GM13977 (cell line): ENCODE data around the gene GP1BB.
"Not testable (repeated sequence)": the region's sequence is repeated elsewhere in the genome, so short reads cannot be mapped to it uniquely, and the experiment has no call there.

ENCODE experiments used
- DNase-seq: peaks from one replicate; pipeline ENCODE4 v3.0.0; 2012; ENCODE audit warnings: low spot score
- CTCF ChIP-seq: IDR thresholded peaks from 2 replicates; pipeline ENCODE4 v1.5.1; 2012; ENCODE audit warnings: mild to moderate bottlenecking, control low read depth; ENCODE audit not compliant: insufficient read depth; ENCODE audit errors: extremely low read depth, missing control alignments
- in situ Hi-C: fragments of 300-500 bp; cut with MboI; formaldehyde crosslinking; loops from one replicate; pipeline ENCODE4 v1.12.0; 2022; ENCODE audit warnings: low sequenced_read_pairs, low pct_unique_long_range_greater_than_20kb, mixed read lengths, inconsistent platforms; ENCODE audit not compliant: unreplicated experiment

GP1BB gene

GRCh38 chr22:19694696-19695095, 28.6 kb upstream of the GP1BB start:
- in situ Hi-C loops, result no loop called here
- no peak for TF ChIP-seq CTCF
- DNase-seq, result no peak

GRCh38 chr22:19696504-19697276, 26.6 kb upstream of the GP1BB start:
- no peak for DNase-seq
- no peak for TF ChIP-seq CTCF
- in situ Hi-C loops, result no loop called here

- in situ Hi-C loops, DNase-seq: not testable (repeated sequence)
Observed at GRCh38 chr22:19697871-19698270, 25.5 kb upstream of the GP1BB start.

- TF ChIP-seq CTCF, result no peak
- no peak for DNase-seq
- in situ Hi-C loops, result no loop called here
Observed at GRCh38 chr22:19700790-19701419, 22.4 kb upstream of the GP1BB start.

GRCh38 chr22:19701420-19702145, 21.8 kb upstream of the GP1BB start:
- DNase-seq, result no peak
- no peak for TF ChIP-seq CTCF
- in situ Hi-C loops, result no loop called here

GRCh38 chr22:19703869-19704268, 19.5 kb upstream of the GP1BB start:
- in situ Hi-C loops, result no loop called here
- no peak for DNase-seq
- no peak for TF ChIP-seq CTCF
